ENCODE results near the gene STIP1. TPM values are rescaled to one million over a fixed set of nuclear protein-coding genes. Genes with fewer than 3 reads are reported as not detected.

STIP1 gene
- total RNA-seq, 4 donors from 2014 or later = 141 to 193 (median 168) TPM

DNA sequence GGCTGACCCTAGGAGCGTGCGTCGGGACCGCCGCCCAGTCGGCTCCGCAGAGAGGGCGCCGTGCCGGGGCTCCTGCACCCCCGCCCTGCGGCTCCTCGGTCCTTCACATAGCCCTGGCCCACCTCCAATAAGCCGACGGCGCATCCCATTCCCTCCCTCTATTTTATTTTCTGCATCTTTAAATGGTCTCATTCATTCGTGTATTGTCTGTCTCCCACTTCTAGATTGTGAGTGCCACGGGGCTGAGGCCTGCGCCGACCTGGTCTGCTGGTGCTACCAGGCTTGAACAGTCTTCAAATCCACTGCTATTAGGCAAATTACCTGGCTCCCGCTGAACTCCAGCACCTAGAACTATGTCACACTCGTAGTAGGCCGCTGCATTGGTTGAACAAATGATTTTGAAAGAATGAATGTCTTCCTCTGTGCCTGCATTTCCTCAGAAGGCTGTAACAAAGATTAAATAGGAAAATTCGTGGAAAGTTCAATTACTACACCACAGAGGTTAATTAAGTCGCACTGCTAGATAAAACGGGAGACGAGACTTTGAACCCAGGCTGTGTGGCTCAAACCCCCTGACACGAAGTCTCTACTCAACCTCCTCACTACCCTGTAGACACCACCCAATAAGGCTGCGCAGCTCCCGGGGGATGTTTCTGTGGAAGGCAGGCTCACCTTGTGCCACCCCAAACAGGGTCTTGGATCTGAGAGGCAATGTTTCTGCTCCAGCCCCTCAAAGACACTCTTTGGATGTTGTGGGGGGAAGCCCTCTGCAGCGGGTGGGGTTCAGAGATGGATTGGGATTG, 62.0 kb downstream of the STIP1 start:
- H3K4me1 ChIP-seq = peaks cover 37 to 47% of the 10 kb centered on the region in 2 donors
- intact Hi-C loops (cut with DNase I; ENCODE audit: low total_unique reads) = loop anchor here (1.0 to 10.0 kb wide), 2 partner anchors 22 to 627 kb away; partner anchors contain the start of gene EHD1
- no peaks in the 10 kb centered on the region for H3K9me3 ChIP-seq
- H3K27me3 ChIP-seq = no peaks in the 10 kb centered on the region
- in situ Hi-C loops (cut with MboI; ENCODE audit: low sequenced_read_pairs in 4 of 4) = no loop called here
- H3K27ac ChIP-seq = peak overlapping the region; percentile 87 to 99 (median 92)
- H3K4me3 ChIP-seq = peak overlapping the region; percentile 71 to 98 (median 88)
- ATAC-seq (no peak), DNase-seq (no peak)
- TF ChIP-seq, protein P1, sequence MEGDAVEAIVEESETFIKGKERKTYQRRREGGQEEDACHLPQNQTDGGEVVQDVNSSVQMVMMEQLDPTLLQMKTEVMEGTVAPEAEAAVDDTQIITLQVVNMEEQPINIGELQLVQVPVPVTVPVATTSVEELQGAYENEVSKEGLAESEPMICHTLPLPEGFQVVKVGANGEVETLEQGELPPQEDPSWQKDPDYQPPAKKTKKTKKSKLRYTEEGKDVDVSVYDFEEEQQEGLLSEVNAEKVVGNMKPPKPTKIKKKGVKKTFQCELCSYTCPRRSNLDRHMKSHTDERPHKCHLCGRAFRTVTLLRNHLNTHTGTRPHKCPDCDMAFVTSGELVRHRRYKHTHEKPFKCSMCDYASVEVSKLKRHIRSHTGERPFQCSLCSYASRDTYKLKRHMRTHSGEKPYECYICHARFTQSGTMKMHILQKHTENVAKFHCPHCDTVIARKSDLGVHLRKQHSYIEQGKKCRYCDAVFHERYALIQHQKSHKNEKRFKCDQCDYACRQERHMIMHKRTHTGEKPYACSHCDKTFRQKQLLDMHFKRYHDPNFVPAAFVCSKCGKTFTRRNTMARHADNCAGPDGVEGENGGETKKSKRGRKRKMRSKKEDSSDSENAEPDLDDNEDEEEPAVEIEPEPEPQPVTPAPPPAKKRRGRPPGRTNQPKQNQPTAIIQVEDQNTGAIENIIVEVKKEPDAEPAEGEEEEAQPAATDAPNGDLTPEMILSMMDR (IDR thresholded peaks at IDR 0.05 in 4 of 5, conservative IDR thresholded peaks at IDR 0.05 in 1 of 5) = no peak
- TF ChIP-seq POLR2A (IDR thresholded peaks at IDR 0.05) = no peak
- peaks cover 0 to 9% of the 10 kb centered on the region in 2 donors for H3K36me3 ChIP-seq

DNA sequence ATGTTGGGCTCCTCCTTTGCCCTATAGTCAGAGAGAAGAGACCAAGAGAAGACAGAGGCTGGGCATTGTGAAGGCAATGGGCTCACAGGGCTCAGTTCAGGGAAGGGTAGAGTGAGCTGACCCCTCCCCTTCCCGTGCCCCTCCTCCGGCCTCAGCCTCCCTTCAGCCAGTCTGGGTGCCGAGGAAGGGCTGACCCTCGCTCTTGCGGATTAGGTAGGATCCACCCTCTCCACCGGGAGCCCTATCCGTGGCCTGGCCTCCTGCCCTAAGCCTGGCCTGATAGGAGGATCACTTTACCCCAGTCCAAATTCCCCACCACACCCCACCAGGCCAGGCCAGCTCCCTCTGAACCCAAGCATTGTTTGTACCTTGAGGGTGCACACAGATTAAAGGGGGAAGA, 62.6 kb downstream of the STIP1 start:
- Histone ChIP-seq H3K4me3 (no peak overlapping the region), H3K4me1 (peaks cover 44 to 47% of the 10 kb centered on the region in 2 donors), H3K36me3 (peaks cover 0 to 8% of the 10 kb centered on the region in 2 donors), H3K9me3 (no peaks in the 10 kb centered on the region), H3K27ac (no peak overlapping the region), H3K27me3 (no peaks in the 10 kb centered on the region)
- in situ Hi-C loops (cut with MboI; ENCODE audit: low sequenced_read_pairs in 4 of 4) = no loop called here
- DNase-seq (no peak), ATAC-seq (no peak)
- no peak for TF ChIP-seq POLR2A (IDR thresholded peaks at IDR 0.05)
- TF ChIP-seq, protein P1 (IDR thresholded peaks at IDR 0.05 in 4 of 5, conservative IDR thresholded peaks at IDR 0.05 in 1 of 5) = no peak
- intact Hi-C loops (cut with DNase I; ENCODE audit: low total_unique reads) = loop anchor here (10.0 kb wide), 1 partner anchor 626 kb away; the partner anchor contains the start of gene EHD1

DNA sequence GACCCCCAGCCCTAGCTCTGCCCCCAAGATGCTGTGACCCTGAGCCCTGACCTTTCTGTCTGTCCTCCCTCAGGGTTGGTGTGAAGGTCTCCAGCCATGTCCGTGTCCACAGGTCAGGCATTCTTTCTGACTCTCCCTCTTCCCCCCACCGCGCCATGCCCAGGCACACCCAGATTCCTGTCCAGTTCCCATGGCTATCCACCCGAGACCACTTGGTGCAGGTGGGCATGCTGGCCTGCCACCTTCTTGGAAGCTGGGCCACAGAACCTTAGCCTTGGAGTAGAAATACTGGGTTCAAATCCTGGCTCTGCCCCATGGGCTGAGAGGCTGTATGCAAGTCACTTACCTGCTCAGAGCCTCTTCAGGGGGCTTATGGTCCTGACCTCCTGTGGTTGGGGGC, 63.1 kb downstream of the STIP1 start:
- H3K36me3 ChIP-seq = peaks cover 0 to 3% of the 10 kb centered on the region in 2 donors
- H3K27ac ChIP-seq = no peak overlapping the region
- no peak overlapping the region for H3K4me3 ChIP-seq
- peaks cover 44 to 46% of the 10 kb centered on the region in 2 donors for H3K4me1 ChIP-seq
- in situ Hi-C loops (cut with MboI; ENCODE audit: low sequenced_read_pairs in 4 of 4) = no loop called here
- DNase-seq (no peak), ATAC-seq (no peak)
- H3K27me3 ChIP-seq = no peaks in the 10 kb centered on the region
- intact Hi-C loops (cut with DNase I; ENCODE audit: low total_unique reads) = loop anchor here (10.0 kb wide), 1 partner anchor 626 kb away; the partner anchor contains the start of gene EHD1
- H3K9me3 ChIP-seq = no peaks in the 10 kb centered on the region
- TF ChIP-seq POLR2A (IDR thresholded peaks at IDR 0.05) = no peak
- TF ChIP-seq, protein P1 (IDR thresholded peaks at IDR 0.05 in 4 of 5, conservative IDR thresholded peaks at IDR 0.05 in 1 of 5) = no peak

DNA sequence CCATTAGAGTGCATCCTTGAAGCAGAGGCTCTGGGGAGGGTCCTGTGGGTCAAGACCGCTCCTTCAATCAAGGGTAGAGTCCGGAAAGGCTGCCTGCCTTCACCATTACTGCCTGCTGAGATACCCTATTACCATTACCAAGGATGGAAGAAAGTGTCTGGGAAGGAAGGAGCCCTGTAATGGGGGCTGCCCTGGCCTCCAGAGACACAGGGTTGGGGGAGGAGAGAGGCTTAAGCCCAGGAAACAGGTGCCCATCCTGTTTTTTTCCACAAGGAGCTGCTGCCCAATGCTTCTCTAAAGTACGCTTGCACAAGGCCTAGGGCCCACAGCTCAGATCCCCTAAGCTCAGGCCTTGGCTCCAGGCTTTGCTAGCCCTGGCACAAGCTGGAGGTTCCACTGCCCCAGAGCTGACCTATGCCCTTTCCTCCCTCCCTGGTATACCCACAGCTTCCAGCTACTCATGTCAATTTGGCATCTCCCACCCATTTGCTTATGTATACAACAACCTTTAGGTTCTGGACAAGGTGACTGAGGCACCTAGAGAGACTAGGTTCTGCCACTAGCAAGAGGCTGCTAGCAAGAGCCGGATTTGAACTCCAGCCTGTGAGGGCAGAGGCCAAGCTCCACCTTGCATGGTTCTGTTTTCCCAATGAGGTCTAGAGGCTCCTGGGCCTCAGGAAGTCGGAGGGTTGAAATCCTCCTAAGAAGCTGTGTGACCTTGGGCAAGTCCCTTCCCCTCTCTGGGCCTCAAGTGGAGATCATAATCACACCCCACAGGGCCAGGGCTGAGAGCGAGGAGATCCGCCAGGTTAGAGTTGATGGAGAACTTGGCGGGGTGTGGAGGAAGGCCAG, 63.8 kb downstream of the STIP1 start:
- DNase-seq = no peak
- no peak overlapping the region for H3K4me3 ChIP-seq
- peaks cover 42 to 44% of the 10 kb centered on the region in 2 donors for H3K4me1 ChIP-seq
- no peak for TF ChIP-seq POLR2A (IDR thresholded peaks at IDR 0.05)
- TF ChIP-seq, protein P1 (IDR thresholded peaks at IDR 0.05 in 4 of 5, conservative IDR thresholded peaks at IDR 0.05 in 1 of 5) = no peak
- H3K27ac ChIP-seq = no peak overlapping the region
- in situ Hi-C loops (cut with MboI; ENCODE audit: low sequenced_read_pairs in 4 of 4) (no loop called here), intact Hi-C loops (cut with DNase I; ENCODE audit: low total_unique reads) (loop anchor here (10.0 kb wide), 1 partner anchor 625 kb away; the partner anchor contains the start of gene EHD1)
- ATAC-seq = no peak
- H3K9me3 ChIP-seq = no peaks in the 10 kb centered on the region
- H3K36me3 ChIP-seq = no peaks in the 10 kb centered on the region
- H3K27me3 ChIP-seq = no peaks in the 10 kb centered on the region
